GM21515 (cell line): ENCODE measurements around the gene RASGRF2.

Experiments used
- ATAC-seq: cut with Tn5 transposase; IDR thresholded peaks from one replicate; pipeline ENCODE4 v1.9.1; 2021; ENCODE audit not compliant: unreplicated experiment

RASGRF2 gene

DNA sequence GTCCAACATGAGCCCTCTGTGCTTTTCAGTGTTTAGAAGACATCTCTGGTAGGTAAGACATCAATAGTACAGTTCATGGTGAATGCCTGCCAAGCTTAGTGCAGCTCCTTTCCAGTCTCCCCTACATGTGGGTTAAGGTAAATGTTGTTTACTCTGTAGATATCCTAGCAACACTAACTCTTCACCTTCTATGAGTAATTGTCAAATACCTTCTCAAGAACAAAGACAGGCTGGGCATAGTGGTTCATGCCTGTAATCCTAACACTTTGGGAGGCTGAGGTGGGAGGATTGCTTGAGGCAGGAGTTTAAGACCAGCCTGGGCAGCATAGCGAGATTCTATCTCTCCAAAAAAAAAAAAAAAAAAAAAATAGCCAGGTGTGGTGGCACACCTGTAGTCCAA lies 18.7 kb upstream of the RASGRF2 start:
- ATAC-seq, result no peak

- ATAC-seq, result no peak
These were observed 8.8 kb upstream of the RASGRF2 start for GRCh38 chr5:80951366-80951765.

DNA sequence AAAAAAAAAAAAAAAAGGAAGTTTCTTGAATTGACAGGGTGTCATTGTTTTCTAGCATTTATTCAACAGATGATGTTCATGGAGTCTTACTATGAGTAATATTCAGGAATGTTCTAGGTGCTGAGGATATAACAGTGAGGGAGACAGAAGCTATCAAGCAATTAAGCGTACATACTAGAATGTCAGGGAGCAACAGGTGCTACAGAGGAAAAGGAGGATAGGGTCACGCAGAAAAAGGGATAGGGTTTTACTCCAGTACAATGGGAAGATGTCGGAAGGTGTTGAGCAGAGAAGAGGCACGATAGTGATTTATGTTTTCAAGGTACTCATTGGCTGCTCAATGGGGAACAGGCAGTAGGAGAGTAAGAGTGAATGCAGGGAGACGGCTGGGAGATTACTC lies 6.6 kb upstream of the RASGRF2 start:
- no peak for ATAC-seq

DNA sequence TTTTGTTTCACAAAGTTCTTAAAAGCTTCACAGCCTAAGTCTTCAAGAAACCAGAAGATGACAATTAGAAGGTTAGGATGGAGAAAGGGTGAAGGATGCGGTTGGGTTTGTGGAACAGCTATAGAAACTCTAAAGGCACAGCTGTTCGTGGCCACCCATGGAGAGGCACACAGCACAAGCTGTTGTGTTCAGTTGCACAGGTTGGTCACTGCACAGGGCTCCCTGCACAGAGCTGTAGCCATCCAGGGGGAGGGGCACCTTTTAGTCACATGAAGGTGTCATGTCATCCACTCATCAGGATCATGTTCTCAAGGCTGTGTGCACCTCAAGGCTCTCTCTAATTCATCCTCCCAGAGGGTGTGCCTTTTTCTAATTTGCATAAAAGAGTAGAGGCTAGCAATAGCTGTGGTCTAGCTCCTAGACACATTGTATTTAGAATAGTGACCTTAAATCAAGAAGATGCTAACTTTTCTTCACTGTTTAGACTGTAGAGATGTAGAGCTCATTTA lies 5.0 kb upstream of the RASGRF2 start:
- ATAC-seq, result no peak

- no peak for ATAC-seq
These were observed 3.9 kb upstream of the RASGRF2 start for GRCh38 chr5:80956272-80956671.

- ATAC-seq, result no peak
These were observed 3.0 kb upstream of the RASGRF2 start for GRCh38 chr5:80957031-80957761.

DNA sequence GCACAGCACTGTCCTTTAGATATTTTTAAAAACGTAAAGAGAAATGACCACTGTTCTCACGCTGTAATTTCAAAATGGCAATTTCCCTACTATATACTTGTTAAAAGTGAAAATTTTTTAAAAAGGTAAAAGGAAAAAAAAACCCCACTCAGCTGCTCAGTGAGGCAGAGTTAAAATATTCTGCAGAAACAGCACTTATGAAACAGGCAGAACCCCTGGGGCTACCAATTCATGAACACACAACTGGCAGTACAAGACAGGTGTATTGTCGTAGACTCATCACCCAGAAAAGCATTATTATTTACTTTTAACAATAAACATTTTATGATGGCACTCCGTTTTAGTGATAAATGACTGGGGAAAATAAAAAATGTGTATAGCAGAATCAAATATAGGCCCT lies 1.5 kb upstream of the RASGRF2 start:
- no peak for ATAC-seq

DNA sequence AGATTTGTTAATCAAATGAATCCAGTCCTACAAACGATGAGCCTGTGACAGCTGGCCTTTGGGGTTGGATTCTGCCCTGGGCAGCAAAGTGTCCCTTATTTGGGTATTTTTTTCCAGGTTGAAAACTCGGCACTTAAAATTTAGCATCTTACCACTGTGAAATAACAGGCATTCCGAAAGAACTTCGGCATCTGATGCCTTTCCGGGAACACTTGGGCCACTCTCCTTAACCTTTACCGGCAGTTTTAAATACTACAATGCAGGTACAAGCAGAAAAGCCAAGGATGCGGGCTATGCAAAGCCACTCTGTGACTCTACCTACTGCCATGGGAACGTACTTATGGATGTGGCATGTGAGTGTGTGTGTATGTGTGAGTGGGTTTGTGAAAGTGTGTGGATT lies 1.0 kb upstream of the RASGRF2 start:
- ATAC-seq, result no peak

- no peak for ATAC-seq
These were observed 590 bp downstream of the RASGRF2 start for GRCh38 chr5:80960531-80961375.

DNA sequence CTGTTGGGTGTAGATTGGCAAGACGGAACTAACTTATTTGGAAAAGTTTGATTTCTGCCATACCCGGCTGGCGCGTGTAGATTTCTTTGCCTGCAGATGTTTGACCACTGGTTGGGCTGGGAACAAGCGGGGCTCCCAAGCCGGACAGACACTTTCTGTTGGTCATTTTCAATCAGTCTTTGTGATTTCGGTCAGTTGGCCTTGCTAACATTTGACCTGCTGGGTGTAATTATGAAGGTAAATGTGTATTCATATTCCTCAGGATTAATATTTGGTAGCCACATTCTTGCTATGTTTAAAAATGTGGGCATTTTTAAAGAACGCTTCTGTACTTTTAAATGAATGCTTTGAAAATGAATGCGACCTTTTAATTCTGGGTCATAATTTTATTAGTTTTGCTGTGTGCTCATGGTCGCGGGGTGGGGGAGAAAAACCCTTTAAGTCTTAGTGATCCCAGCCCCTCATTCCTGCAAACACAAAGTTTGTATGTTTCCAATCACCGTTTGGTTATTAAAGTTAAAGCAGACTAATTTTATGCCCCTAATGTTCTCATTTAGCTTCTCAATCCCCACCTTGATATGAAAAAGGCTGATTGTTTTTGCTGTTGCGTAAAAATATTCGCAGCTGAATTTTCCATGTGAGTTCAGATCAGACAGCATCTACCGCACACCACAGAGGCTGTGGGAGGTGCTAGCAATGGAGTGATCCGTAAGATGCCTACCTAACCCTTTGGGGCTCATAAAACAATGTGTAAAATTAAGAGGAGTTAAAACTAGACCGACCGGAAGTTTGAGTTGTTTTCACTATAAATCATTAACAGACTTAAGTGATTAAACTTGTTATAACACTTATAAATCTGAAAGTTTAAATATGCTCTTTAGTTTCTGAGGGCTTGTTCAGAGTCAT lies 1.5 kb downstream of the RASGRF2 start:
- ATAC-seq, result no peak

- ATAC-seq, result no peak
These were observed 2.7 kb downstream of the RASGRF2 start for GRCh38 chr5:80962630-80963520.

- ATAC-seq, result no peak
These were observed 3.3 kb downstream of the RASGRF2 start for GRCh38 chr5:80963521-80963895.

DNA sequence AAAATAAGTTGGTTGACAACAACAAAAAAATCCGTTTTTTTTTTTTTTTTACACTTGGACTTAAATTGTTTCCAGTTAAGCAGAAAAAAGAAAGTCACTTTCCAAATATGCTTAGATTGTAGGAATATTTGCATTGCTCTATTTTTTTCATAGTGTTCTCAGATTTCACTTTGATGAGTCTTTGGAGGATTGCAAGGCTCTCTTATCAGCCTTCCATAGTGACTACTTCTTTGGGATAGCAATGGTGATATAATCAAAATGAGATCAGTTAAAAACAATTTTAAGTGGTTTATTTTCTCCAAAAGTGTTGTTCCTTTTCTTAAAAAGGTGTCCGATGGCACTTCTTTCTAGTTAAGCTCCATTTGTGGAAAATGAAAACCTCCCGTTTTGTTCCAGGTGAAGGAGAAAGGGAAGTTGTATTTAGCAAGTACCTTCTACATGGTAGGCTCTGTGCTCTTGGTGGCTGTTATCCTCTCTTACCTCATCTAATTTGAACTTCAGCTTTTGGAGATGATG lies 3.9 kb downstream of the RASGRF2 start:
- ATAC-seq, result no peak

DNA sequence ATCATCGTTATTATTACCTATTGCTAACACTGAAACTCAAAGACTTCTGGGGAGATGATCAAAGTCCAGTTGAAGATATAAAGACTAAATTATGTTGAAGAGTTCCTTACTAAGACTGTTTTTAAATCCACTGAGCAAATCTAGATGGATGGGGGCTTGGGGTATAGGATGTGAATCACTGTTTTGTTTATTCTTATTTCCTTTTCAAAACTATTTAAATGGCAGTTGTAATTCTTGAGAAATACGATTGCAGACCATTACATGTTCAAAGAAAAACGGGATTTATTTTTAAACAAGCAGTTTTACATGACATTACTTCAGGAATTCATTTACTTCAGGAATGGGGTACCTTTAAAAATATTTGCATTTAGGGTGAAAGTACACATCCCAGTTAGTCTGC lies 4.3 kb downstream of the RASGRF2 start:
- ATAC-seq, result no peak

DNA sequence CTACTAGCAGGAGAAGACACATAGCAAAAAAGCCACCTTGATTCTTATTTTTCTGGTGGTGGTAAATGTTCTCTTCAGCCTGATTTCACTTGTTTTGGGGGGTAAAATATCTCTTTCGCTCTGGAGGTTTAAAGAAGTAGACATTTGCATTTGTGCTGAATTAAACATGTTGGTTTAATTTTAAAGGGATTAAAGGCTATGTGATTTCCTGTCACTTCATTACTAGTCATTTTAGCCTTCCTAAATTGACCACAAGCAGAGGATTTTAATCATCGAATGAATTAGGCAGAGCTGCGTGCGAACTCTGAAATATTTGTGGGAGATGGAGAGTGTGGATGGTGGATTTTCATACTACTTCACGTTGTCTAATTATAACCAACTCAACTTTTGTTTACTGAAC lies 4.8 kb downstream of the RASGRF2 start:
- no peak for ATAC-seq

DNA sequence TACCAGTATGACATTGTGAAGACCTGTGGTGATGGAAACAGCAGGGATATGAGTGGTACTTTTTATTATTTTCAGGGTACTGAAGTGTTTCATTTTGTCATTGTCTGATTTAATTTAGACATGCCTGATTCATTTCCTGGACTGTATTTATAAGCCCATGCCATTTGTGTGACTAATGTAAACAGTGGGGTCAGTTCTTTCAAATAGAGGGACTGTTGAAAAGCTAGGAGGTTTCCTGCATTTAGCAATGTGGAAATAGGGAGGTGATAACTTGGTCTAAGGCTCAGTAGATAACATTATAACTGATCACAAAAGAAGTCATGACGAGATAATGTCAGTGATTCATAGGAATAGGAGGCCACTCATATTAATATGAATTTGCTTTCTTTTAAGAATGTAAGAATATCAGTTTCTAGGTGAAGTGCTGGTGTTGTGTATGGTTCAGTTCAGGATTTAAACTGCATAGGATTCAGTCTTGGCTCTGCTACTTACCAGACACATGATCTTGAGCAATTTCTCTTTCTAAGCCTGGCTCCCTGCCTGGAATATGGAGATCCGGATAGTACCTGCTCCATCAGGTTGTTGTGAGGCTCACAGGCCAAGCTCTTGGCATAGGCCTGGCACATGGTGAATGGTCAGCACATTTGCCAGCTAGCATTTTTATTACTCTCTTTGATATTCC lies 7.5 kb downstream of the RASGRF2 start:
- no peak for ATAC-seq

- no peak for ATAC-seq
These were observed 12.9 kb downstream of the RASGRF2 start for GRCh38 chr5:80973027-80973426.

DNA sequence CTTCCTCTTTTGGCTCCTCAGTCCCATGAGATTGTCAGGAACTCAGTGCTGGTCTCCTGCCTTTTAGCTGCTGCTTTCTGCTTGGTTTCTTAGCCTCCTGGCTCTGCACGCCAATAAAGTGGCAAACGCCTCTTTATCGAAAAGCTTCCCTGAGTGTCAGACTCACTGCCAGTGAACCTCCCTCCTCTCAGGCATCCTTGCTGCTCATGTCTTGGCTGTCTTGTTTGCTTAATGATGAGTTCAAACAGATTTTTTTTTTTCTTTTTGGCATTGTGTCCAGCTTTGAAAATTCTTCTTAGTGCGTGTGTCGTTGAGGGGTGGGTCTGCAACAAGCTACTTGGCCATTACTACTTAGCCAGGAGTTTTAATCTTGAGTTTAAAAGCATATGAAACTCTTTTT lies 14.9 kb downstream of the RASGRF2 start:
- no peak for ATAC-seq

DNA sequence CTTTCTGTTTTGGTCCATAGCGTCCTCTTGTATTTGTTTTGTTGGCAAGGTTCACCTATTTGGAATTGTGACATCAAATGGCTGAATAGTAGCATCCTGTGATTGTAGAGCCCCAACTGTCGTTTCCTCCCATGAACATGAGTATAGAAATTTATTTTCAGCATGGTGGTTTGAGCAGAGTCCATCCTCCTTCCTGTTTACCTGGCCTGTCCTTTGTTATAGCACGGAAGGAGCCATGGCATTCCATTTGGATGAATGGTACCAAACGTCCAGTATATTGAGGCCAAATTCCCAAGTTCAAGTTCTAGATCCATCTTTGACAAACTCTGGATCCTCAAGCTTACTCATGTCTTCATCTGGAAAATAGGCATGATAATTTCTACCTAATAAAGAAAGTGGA lies 16.8 kb downstream of the RASGRF2 start:
- no peak for ATAC-seq
